Stimulated activated CD8-positive, alpha-beta memory T cell treated with anti-CD3 and anti-CD28 coated beads, Interleukin-7, amount 100 ng/mL, for 48 hours (primary cell): ENCODE data around the gene ZNRF1.

Experiments
- DNase-seq, 2 donors: peaks; one replicate each; pipeline ENCODE4 v3.0.0-alpha.2; 2020; ENCODE audit warnings: low read depth in 1 of 2; ENCODE audit errors: extremely low read depth in 1 of 2

Gene ZNRF1

GRCh38 chr16:75138636-75139035 lies 139.8 kb downstream of the ZNRF1 start:
- DNase-seq = no peak

DNA sequence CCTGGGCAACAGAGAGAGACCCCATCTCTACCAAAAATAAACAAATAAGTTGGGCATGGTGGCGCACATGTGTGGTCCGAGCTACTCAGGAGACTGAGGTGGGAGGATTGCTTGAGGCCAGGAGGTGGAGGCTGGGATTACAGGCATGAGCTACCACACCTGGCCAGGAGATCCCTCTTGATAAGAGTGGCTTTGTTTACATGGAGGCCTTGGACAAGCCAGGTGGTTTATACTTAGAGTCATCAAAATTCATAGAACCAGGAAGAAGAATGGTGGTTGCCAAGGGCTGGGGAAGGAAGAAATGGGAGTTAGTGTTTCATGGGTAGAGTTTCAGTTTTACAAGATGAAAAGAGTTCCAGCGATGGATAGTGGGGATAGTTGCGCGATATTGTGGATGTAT lies 140.7 kb downstream of the ZNRF1 start:
- DNase-seq = no peak

GRCh38 chr16:75143941-75144340 lies 145.1 kb downstream of the ZNRF1 start:
- no peak for DNase-seq

- no peak for DNase-seq
These were observed 149.1 kb downstream of the ZNRF1 start for GRCh38 chr16:75147968-75148310.

- peak; percentile 90 to 91 for DNase-seq
These were observed 149.7 kb downstream of the ZNRF1 start, which contains the start of gene ZFP1 for GRCh38 chr16:75148311-75149195. Gene ZFP1 (plus strand): TSS chr16:75148524. CDS start chr16:75152952, 4,428 bp downstream.

DNA sequence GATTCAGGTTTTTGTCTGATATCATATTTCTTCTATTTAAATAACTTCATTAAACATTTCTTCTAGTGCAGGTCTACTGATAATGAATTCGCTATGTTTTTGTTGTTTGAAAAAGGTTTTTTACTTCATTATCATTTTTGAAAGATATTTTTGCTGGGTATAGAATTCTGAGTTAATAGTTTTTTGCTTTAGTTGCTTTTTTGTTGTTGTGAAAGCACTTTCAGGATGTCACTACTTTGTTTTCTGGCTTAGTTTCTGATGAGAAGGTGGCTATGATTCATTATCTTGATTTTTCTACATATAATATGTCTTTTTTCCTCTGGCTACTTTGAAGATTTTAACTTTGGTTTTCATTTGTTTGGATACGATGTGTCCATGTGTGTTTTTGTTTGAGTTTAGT lies 153.0 kb downstream of the ZNRF1 start:
- no peak for DNase-seq

DNA sequence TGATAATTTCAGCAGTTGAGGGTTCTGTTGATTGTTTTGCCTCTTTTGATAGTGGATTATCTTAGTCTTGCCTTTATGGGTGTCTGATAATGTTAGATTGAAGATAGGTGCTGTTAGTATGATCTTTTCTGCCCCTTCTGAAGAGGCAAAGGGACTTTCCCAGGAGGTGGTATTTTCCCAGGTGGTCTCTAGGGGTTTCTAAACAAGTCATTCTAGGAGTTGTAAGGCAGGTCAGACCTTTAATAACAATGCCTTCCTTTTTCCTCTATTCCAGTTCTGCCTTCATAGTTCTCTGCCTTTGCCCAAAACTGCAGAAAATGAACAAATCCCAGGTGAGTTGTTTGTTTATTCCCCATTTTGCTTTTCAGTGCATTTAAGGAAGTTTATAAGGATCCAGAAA lies 153.8 kb downstream of the ZNRF1 start:
- no peak for DNase-seq

DNA sequence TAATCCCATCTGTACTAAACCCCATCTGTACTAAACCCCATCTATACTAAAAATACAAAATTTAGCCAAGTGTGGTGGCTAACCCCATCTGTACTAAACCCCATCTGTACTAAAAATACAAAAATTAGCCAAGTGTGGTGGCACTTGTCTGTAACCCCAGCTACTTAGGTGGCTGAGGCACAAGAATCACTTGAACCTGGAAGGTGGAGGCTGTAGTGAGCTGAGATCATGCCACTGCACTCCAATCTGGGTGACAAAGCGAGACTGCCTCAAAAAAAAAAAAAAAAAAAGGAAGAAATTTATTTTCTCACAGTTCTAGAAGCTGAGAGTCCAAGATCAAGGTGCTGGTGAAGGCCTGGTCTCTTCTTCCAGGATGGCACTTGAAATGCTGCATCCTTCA lies 161.6 kb downstream of the ZNRF1 start:
- DNase-seq = no peak
